Mucosa of descending colon (tissue), 3 donors: ENCODE data around the gene FARP1. TPM values are rescaled to one million over a fixed set of nuclear protein-coding genes. Genes with fewer than 3 reads are reported as not detected.

Experiments
- ATAC-seq: fragments of 200-7000 bp; cut with Tn5 transposase; one replicate; pipeline ENCODE4 v1.9.1; 2020; ENCODE audit warnings: mild to moderate bottlenecking, moderate library complexity
- DNase-seq, 3 donors: peaks; one replicate each; pipeline ENCODE4 v3.0.0-alpha.2; 2020
- H3K36me3 ChIP-seq: fragments of 200-600 bp; one replicate; pipeline ENCODE4 v1.8.0; 2021; ENCODE audit warnings: low read depth, mild to moderate bottlenecking
- H3K4me1 ChIP-seq: fragments of 200-600 bp; one replicate; pipeline ENCODE4 v1.8.0; 2021; ENCODE audit warnings: low read depth, mild to moderate bottlenecking
- H3K4me3 ChIP-seq: fragments of 200-600 bp; one replicate; pipeline ENCODE4 v1.8.0; 2021; ENCODE audit warnings: mild to moderate bottlenecking
- H3K9me3 ChIP-seq: fragments of 200-600 bp; one replicate; pipeline ENCODE4 v1.8.0; 2021; ENCODE audit warnings: mild to moderate bottlenecking
- CTCF ChIP-seq: fragments of 200-600 bp; IDR thresholded peaks from one replicate; pipeline ENCODE4 v1.8.0; 2022; ENCODE audit warnings: antibody characterized with exemption, mild to moderate bottlenecking
- intact Hi-C, 2 donors: fragments of 100-400 bp; cut with DNase I in 1 of 2; cut with micrococcal nuclease in 1 of 2; formaldehyde crosslinking; loops; one replicate each; pipeline versions ENCODE4 v1.11.0 to v1.11.1; 2022; cut with DNase I, micrococcal nuclease
- total RNA-seq, 3 donors: library from RNA; stranded (reverse); fragmentation: NEBNext Ultra II Directional in 2 of 3; extraction: Animal tissue kit (Norgen Biotek cat#: 25700) in 2 of 3; gene quantifications; one replicate each; pipeline versions ENCODE4 v1.2.1 to v1.2.4, GENCODE V29; 2021 to 2023
- donor health status: DM: no; HTN: no; CAD: no; lungs with moderate emphysema.
- donor health status: DM: no; HTN: no; CAD: no.
- donor health status: DM: no; HTN: yes; CAD: no.

The FARP1 gene
- total RNA-seq, 3 donors from 2014 or later = 44.4 to 111 (median 53.6) TPM

- Histone ChIP-seq H3K4me3 (no peak overlapping the region), H3K9me3 (no peaks in the 10 kb centered on the region), H3K4me1 (peaks cover 2% of the 10 kb centered on the region), H3K36me3 (no peaks in the 10 kb centered on the region)
- DNase-seq = no peak
- TF ChIP-seq CTCF = no peak
- intact Hi-C loops = no loop called here
- no peak for ATAC-seq
Observed at GRCh38 chr13:98348466-98349200, 205.7 kb downstream of the FARP1 start.

- Histone ChIP-seq H3K4me3 (no peak overlapping the region), H3K36me3 (no peaks in the 10 kb centered on the region), H3K9me3 (no peaks in the 10 kb centered on the region), H3K4me1 (peaks cover 2% of the 10 kb centered on the region)
- ATAC-seq (peak; percentile 44), DNase-seq (no peak)
- no peak for TF ChIP-seq CTCF
- intact Hi-C loops = no loop called here
Observed at GRCh38 chr13:98349731-98350305, 206.9 kb downstream of the FARP1 start.

- ATAC-seq (peak; percentile 68), DNase-seq (peak in 1 of 3 donors; percentile 32)
- Histone ChIP-seq H3K36me3 (no peaks in the 10 kb centered on the region), H3K9me3 (no peaks in the 10 kb centered on the region), H3K4me1 (peaks cover 2% of the 10 kb centered on the region), H3K4me3 (no peak overlapping the region)
- intact Hi-C loops = no loop called here
- TF ChIP-seq CTCF = no peak
Observed at GRCh38 chr13:98350746-98351330, 207.9 kb downstream of the FARP1 start.

- no peak for TF ChIP-seq CTCF
- intact Hi-C loops = no loop called here
- H3K4me1 ChIP-seq = peaks cover 2% of the 10 kb centered on the region
- DNase-seq (no peak), ATAC-seq (no peak)
- H3K4me3 ChIP-seq = no peak overlapping the region
- no peaks in the 10 kb centered on the region for H3K36me3 ChIP-seq
- no peaks in the 10 kb centered on the region for H3K9me3 ChIP-seq
Observed at GRCh38 chr13:98351636-98352035, 208.7 kb downstream of the FARP1 start.

- TF ChIP-seq CTCF = no peak
- no peaks in the 10 kb centered on the region for H3K36me3 ChIP-seq
- intact Hi-C loops = no loop called here
- ATAC-seq (no peak), DNase-seq (no peak)
- no peak overlapping the region for H3K4me3 ChIP-seq
- H3K4me1 ChIP-seq = peaks cover 2% of the 10 kb centered on the region
- no peaks in the 10 kb centered on the region for H3K9me3 ChIP-seq
Observed at GRCh38 chr13:98352226-98352625, 209.3 kb downstream of the FARP1 start.
